ENCODE results near the gene ARHGAP32. TPM values are rescaled to one million over a fixed set of nuclear protein-coding genes. Genes with fewer than 3 reads are reported as not detected.
"Not testable (repeated sequence)": the region's sequence is repeated elsewhere in the genome, so short reads cannot be mapped to it uniquely, and the experiment has no call there.

Gene ARHGAP32
- total RNA-seq, 4 donors from 2014 or later, result 10.9 to 28.0 (median 19.2) TPM

- Histone ChIP-seq H3K27ac (peak overlapping the region in 3 of 4 donors; percentile 43 to 87 (median 66)), H3K4me3 (no peak overlapping the region), H3K36me3 (no peaks in the 10 kb centered on the region), H3K9me3 (peaks cover 0 to 1% (median 0%) of the 10 kb centered on the region in 4 donors), H3K4me1 (peaks cover 0 to 28% (median 10%) of the 10 kb centered on the region in 4 donors), H3K27me3 (no peaks in the 10 kb centered on the region)
- WGBS, 2 donors, result 18 to 43% methylated on average over 8 of the region's 8 CpGs
- peak; percentile 35 to 53 for DNase-seq (ENCODE audit: low spot score in 2 of 2)
- TF ChIP-seq CTCF (IDR thresholded peaks at IDR 0.05), result no peak
- peak in 1 of 2 donors; percentile 90 for TF ChIP-seq EP300 (IDR thresholded peaks at IDR 0.05)
Measured at GRCh38 chr11:129143335-129143734, 48.8 kb downstream of the ARHGAP32 start.

GRCh38 chr11:129141748-129142523 lies 50.2 kb downstream of the ARHGAP32 start:
- H3K4me3 ChIP-seq, result no peak overlapping the region
- DNase-seq (ENCODE audit: low spot score in 2 of 2), result no peak
- WGBS, 2 donors, result 82% methylated on average over 8 of the region's 8 CpGs
- H3K36me3 ChIP-seq, result no peaks in the 10 kb centered on the region
- peaks cover 0 to 28% (median 10%) of the 10 kb centered on the region in 4 donors for H3K4me1 ChIP-seq
- TF ChIP-seq POLR2A (IDR thresholded peaks at IDR 0.05) (no peak), EP300 (IDR thresholded peaks at IDR 0.05) (no peak), CTCF (IDR thresholded peaks at IDR 0.05) (no peak)
- peak overlapping the region in 2 of 4 donors; percentile 52 to 87 for H3K27ac ChIP-seq
- H3K9me3 ChIP-seq, result no peaks in the 10 kb centered on the region
- no peaks in the 10 kb centered on the region for H3K27me3 ChIP-seq

- Histone ChIP-seq H3K27me3 (no peaks in the 10 kb centered on the region), H3K27ac (no peak overlapping the region), H3K4me1 (peaks cover 0 to 5% (median 0%) of the 10 kb centered on the region in 4 donors), H3K36me3 (no peaks in the 10 kb centered on the region), H3K9me3 (peaks cover 0 to 5% (median 0%) of the 10 kb centered on the region in 4 donors), H3K4me3 (no peak overlapping the region)
- no peak for DNase-seq (ENCODE audit: low spot score in 2 of 2)
- WGBS, 2 donors, result 62 to 76% methylated on average over 6 of the region's 6 CpGs
- no peak for TF ChIP-seq EP300 (IDR thresholded peaks at IDR 0.05)
- TF ChIP-seq POLR2A (IDR thresholded peaks at IDR 0.05), result no peak
- no peak for TF ChIP-seq CTCF (IDR thresholded peaks at IDR 0.05)
Measured at GRCh38 chr11:129131316-129131715, 60.8 kb downstream of the ARHGAP32 start.

GRCh38 chr11:129128881-129129620 lies 63.1 kb downstream of the ARHGAP32 start:
- WGBS, 2 donors, result 97 to 98% methylated on average over 12 to 15 of the region's 51 CpGs
- H3K36me3 ChIP-seq; DNase-seq (ENCODE audit: low spot score in 2 of 2): not testable (repeated sequence)

GRCh38 chr11:129119036-129119435 lies 73.1 kb downstream of the ARHGAP32 start:
- DNase-seq (ENCODE audit: low spot score in 2 of 2), result no peak
- H3K27ac ChIP-seq, result no peak overlapping the region
- 91 to 95% methylated on average over 2 of the region's 2 CpGs for WGBS, 2 donors
- no peaks in the 10 kb centered on the region for H3K36me3 ChIP-seq
- no peaks in the 10 kb centered on the region for H3K27me3 ChIP-seq
- peaks cover 0 to 11% (median 0%) of the 10 kb centered on the region in 4 donors for H3K4me1 ChIP-seq
- no peaks in the 10 kb centered on the region for H3K9me3 ChIP-seq
- H3K4me3 ChIP-seq, result no peak overlapping the region
- TF ChIP-seq POLR2A (IDR thresholded peaks at IDR 0.05), result no peak
- TF ChIP-seq CTCF (IDR thresholded peaks at IDR 0.05), result no peak
- no peak for TF ChIP-seq EP300 (IDR thresholded peaks at IDR 0.05)

More at GRCh38 chr11:129128881-129129620, 63.1 kb downstream of the ARHGAP32 start:
- not testable (repeated sequence) for H3K27me3 ChIP-seq, H3K4me1 ChIP-seq, H3K4me3 ChIP-seq, H3K27ac ChIP-seq, H3K9me3 ChIP-seq
